Right ventricle myocardium superior (tissue), 1 donor: ENCODE data around the gene KATNB1. TPM values are rescaled to one million over a fixed set of nuclear protein-coding genes. Genes with fewer than 3 reads are reported as not detected.
"Not testable (repeated sequence)": the region's sequence is repeated elsewhere in the genome, so short reads cannot be mapped to it uniquely, and the experiment has no call there.

Experiments
- ATAC-seq: fragments of 200-7000 bp; cut with Tn5 transposase; one replicate; pipeline ENCODE4 v1.9.1; 2020; ENCODE audit warnings: mild to moderate bottlenecking; ENCODE audit not compliant: poor library complexity
- DNase-seq: peaks from one replicate; pipeline ENCODE4 v3.0.0-alpha.2; 2020
- intact Hi-C: fragments of 100-400 bp; cut with DNase I; formaldehyde crosslinking; loops from one replicate; pipeline ENCODE4 v1.11.2; 2022
- total RNA-seq: library from RNA; stranded (reverse); fragmentation: NEBNext Ultra II Directional; extraction: Animal tissue kit (Norgen Biotek cat#: 25700); gene quantifications from one replicate; pipeline ENCODE4 v1.2.1, GENCODE V29; 2021
- donor health status: DM: no; HTN: yes; CAD: no; lungs with severe emphysema.

The KATNB1 gene
- total RNA-seq, 1 donor from 2014 or later = 9.4 TPM

GRCh38 chr16:57774705-57775285 is 39.2 kb downstream of the KATNB1 start:
- no peak for ATAC-seq
- intact Hi-C loops = no loop called here
- no peak for DNase-seq

DNA sequence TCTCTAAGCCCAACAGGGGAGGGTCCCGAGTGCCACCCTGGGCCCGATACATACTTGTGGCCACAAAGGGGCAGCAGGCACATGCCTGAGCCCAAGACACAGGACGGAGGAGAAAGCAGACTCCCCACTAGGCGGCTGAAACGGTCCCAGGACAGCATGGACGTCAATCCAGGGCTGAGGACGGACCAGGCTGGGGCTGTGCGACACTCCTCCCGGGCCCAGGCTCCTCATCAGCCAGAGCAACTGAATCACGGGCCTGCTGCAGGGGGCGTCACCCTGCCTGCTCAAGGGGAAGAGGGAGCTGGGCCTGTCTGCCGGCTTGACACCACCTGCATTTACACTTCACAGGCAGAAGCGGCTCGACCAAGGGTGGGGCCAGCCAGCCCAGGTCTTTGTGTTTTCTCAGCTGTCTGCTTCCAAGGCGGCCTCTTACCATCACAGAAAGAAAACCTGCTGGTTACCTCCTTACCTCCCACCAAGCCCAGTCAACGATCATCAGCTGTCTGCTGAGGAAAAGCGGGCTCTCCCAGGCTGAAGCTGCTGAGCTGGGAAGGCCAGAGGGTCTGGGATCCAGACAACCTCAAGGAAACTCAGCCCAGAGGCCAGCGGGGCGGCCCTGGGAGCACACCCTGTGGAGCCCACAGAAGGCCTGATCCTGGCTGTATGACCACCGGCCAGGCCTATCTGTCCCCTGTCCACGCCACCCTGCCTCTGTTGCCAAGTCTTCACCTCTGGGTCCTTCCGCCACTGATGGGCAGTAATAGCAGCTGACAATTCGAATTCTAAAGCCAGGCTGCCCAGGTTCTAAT is 40.3 kb downstream of the KATNB1 start:
- ATAC-seq (no peak), DNase-seq (no peak)
- intact Hi-C loops = no loop called here

DNA sequence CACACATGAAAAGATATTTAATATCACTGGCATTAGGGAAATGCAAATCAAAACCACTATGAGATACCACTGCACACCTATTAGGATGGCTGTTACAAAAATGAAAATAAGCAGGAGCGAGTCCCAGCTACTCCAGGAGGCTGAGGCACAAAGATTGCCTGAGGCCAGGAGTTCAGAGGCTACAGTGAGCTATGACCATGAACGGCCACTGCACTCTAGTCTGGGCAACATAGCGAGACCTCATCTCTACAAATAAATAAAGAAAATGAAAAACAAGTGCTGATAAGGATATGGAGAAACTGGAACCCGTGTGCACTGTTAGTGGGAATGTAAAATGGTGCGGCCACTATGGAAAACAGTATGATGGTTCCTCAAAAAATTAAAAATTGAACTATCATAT is 43.1 kb downstream of the KATNB1 start:
- intact Hi-C loops = no loop called here
- ATAC-seq (no peak), DNase-seq (no peak)

GRCh38 chr16:57779836-57780235 is 44.3 kb downstream of the KATNB1 start:
- intact Hi-C loops = not testable (repeated sequence)

GRCh38 chr16:57781349-57781740 is 45.8 kb downstream of the KATNB1 start:
- DNase-seq (no peak), ATAC-seq (no peak)
- intact Hi-C loops = no loop called here

More at GRCh38 chr16:57779836-57780235, 44.3 kb downstream of the KATNB1 start:
- not testable (repeated sequence) for DNase-seq, ATAC-seq

- DNase-seq (peak; percentile 7), ATAC-seq (no peak)
- intact Hi-C loops = no loop called here
These were observed 46.4 kb downstream of the KATNB1 start for GRCh38 chr16:57781741-57782606.

- intact Hi-C loops, ATAC-seq: not testable (repeated sequence)
- peak; percentile 10 for DNase-seq
These were observed 47.1 kb downstream of the KATNB1 start for GRCh38 chr16:57782607-57783055.

DNA sequence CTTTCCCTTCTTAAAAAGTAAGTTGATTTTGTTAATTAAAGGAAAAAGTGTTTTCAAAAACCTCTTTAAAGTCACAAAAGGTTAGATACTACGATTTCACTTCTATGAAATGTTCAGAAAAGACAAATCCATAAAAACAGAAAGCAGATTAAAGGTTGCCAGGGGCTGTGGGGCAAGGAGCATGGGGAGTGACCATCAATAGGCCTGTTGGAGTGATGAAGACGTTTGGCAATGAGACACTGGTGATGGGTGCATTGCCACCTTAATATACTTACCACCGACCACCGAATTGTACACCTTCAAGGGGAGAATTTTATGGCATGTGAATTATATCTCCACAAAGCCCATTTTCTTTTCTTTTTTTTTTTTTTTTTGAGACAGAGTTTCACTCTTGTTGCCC is 47.5 kb downstream of the KATNB1 start:
- DNase-seq = no peak
- no peak for ATAC-seq
- intact Hi-C loops = no loop called here

GRCh38 chr16:57783883-57784282 is 48.3 kb downstream of the KATNB1 start:
- ATAC-seq (no peak), DNase-seq (no peak)
- intact Hi-C loops = no loop called here

GRCh38 chr16:57784334-57784733 is 48.8 kb downstream of the KATNB1 start:
- DNase-seq = no peak
- ATAC-seq = no peak
- intact Hi-C loops = no loop called here

DNA sequence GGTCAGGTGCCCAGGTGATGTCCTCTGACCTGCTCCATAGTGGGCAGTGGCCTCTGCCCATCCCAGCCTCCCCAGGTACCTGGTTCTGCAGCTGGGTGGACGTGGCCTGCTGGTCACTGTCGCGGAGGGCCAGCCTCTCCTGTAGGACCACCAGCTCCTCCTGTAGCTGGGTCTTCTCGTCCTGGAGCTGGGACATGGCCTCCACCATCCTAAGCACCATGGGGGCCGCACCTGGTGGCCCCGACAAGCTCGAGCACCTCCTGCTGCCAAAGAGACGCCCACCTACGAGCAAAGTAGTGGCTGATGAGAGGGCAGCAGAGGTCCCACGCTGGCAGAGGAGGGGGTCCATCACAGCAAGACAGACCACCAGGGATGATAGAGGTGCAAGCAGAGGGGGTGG is 49.8 kb downstream of the KATNB1 start:
- no peak for ATAC-seq
- intact Hi-C loops = no loop called here
- peak; percentile 22 for DNase-seq

DNA sequence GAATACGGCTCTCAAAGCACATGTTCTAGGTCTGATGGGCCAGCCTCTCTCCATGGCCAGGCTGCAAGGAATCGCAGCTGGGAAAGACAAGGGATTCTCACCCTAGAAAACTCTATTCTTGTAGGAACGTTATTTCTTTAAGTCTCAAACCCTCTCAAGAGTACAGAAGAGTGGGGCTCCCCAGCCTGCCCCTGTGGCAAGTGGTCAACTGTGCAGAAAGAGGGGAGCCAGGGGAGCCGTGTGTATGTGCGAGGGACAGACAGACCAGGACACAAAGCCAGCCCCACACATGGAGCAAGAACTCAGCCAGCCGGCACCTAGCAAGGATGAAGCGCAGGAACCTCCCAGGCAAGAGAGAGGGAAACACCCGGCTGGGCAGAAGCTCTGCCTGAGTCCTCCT is 50.4 kb downstream of the KATNB1 start:
- intact Hi-C loops = no loop called here
- no peak for ATAC-seq
- DNase-seq = peak; percentile 30

GRCh38 chr16:57786632-57787518 is 51.3 kb downstream of the KATNB1 start:
- ATAC-seq = peak; percentile 89
- peak; percentile 85 for DNase-seq
- intact Hi-C loops = no loop called here

- intact Hi-C loops = no loop called here
- DNase-seq = no peak
- ATAC-seq = no peak
These were observed 51.9 kb downstream of the KATNB1 start for GRCh38 chr16:57787519-57787905.

DNA sequence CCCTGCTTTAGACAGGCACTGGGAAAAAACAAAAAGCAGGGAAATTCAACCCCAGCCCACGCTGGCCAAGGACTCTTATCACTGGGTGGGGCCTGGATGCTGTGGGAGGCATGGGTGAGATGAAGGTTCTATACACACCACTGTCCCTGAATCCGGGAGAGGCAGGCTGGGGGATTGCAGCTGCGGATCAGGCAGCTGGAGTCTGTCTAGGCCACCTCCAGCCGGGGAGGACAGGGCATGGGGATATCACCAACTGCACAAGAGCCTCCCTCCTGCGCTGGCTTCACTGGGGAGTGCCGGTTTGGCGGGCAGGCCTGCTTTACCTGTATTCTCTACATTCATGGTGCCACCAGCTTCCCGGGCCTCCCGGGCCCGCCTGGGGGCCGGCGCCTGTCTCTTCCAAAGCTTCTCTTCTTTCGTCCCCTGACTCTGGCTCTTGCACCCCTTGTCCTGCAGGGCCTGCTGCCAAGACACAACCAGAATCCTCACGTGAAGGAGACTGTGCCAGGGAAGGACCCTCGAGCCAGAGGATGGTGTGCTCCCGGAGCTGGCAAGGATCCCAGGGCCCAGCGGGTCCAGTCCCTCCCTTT is 52.8 kb downstream of the KATNB1 start:
- ATAC-seq = peak; percentile 5
- intact Hi-C loops = no loop called here
- DNase-seq = no peak

DNA sequence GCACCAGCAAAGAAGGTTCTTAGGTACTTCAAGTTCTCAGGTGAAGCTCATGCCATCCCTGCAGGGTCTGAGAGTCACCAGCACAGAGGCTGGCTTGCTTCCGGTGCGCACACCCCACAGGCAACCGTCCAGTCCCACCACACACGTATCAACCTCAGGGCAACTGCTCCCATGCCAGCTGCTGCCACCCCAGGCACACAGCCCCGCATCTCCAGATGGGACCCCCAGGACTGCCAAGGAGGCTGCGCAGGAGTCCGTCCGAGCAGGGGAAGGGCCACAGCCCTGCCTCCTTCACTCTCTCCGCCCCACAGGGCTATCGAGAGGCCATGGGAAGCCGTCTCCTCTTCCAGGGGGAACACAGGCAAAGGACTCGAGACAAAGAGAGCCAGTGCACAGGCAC is 53.4 kb downstream of the KATNB1 start:
- intact Hi-C loops = no loop called here
- ATAC-seq (no peak), DNase-seq (no peak)

GRCh38 chr16:57791195-57791892 is 55.8 kb downstream of the KATNB1 start:
- intact Hi-C loops = no loop called here
- peak; percentile 70 for DNase-seq
- peak; percentile 68 for ATAC-seq
